ENCODE measurements around the gene TMEM86B. TPM values are rescaled to one million over a fixed set of nuclear protein-coding genes. Genes with fewer than 3 reads are reported as not detected.

The TMEM86B gene
- total RNA-seq = 0.72 TPM

GRCh38 chr19:55228403-55229031 is at the start of gene TMEM86B:
TSS of gene TMEM86B (minus strand) at chr19:55228763. CDS start at chr19:55228741, 22 bp downstream.
- DNase-seq = peak; percentile 17

GRCh38 chr19:55277494-55277893 is 48.9 kb upstream of the TMEM86B start:
- DNase-seq = no peak

- DNase-seq = no peak
Observed at GRCh38 chr19:55276720-55277430, 48.3 kb upstream of the TMEM86B start.

GRCh38 chr19:55275851-55276719 is 47.5 kb upstream of the TMEM86B start:
- no peak for DNase-seq

GRCh38 chr19:55273978-55274707 is 45.6 kb upstream of the TMEM86B start:
- DNase-seq = no peak

GRCh38 chr19:55272142-55272541 is 43.6 kb upstream of the TMEM86B start:
- DNase-seq = no peak

- no peak for DNase-seq
Observed at GRCh38 chr19:55270172-55270942, 41.8 kb upstream of the TMEM86B start.

GRCh38 chr19:55269299-55269698 is 40.7 kb upstream of the TMEM86B start:
- DNase-seq = no peak

- no peak for DNase-seq
Observed at GRCh38 chr19:55266840-55267239, 38.3 kb upstream of the TMEM86B start.

GRCh38 chr19:55266404-55266803 is 37.8 kb upstream of the TMEM86B start:
- no peak for DNase-seq

- no peak for DNase-seq
Observed at GRCh38 chr19:55265723-55266386, 37.3 kb upstream of the TMEM86B start.

- no peak for DNase-seq
Observed at GRCh38 chr19:55265173-55265572, 36.6 kb upstream of the TMEM86B start.

- DNase-seq = no peak
Observed at GRCh38 chr19:55264531-55264930, 36.0 kb upstream of the TMEM86B start.

GRCh38 chr19:55262359-55262758 is 33.8 kb upstream of the TMEM86B start:
- DNase-seq = no peak

GRCh38 chr19:55261671-55262126 is 33.1 kb upstream of the TMEM86B start:
- no peak for DNase-seq

- DNase-seq = no peak
Observed at GRCh38 chr19:55259540-55260210, 31.1 kb upstream of the TMEM86B start.

GRCh38 chr19:55258828-55259539 is 30.4 kb upstream of the TMEM86B start, which contains the start of gene PPP6R1:
TSS of gene PPP6R1 (minus strand) at chr19:55259017. CDS start at chr19:55247103, 11,914 bp downstream.
- DNase-seq = peak; percentile 100

- DNase-seq = no peak
Observed at GRCh38 chr19:55258476-55258827, 29.9 kb upstream of the TMEM86B start.

Measured in tongue (tissue), 2 donors.